HCT116 (cell line): ENCODE results near the gene FNBP1. TPM values are rescaled to one million over a fixed set of nuclear protein-coding genes. Genes with fewer than 3 reads are reported as not detected.

Experiments used
- ATAC-seq: fragments of 200-7000 bp; cut with Tn5 transposase; 2 replicates; pipeline ENCODE4 v1.9.1; 2020; ENCODE audit warnings: mild to moderate bottlenecking, moderate library complexity
- BruUV-seq: library from RNA; stranded (reverse); fragments of 400-500 nt; replicated peaks from 2 replicates; lab custom pipeline; 2021; lab: Mats Ljungman, UMichigan
- CTCF ChIA-PET: fragments of 300-600 bp; sonication (Branson Sonifier 250); formaldehyde crosslinking; loops from one replicate; lab custom pipeline; 2021; ENCODE audit warnings: antibody characterized with exemption; lab: Charles Lee
- POLR2A ChIA-PET: fragments of 300-600, 350-600 bp; sonication (Branson Sonifier 250); formaldehyde crosslinking; loops from one replicate; lab custom pipeline; 2021; ENCODE audit warnings: antibody characterized with exemption; lab: Charles Lee
- RAD21 ChIA-PET, 2 experiments: fragments of 300-600 bp; sonication (Branson Sonifier 250); formaldehyde crosslinking; loops; one replicate each; lab custom pipeline; 2023; ENCODE audit warnings: low total read pairs in 2 of 2; ENCODE audit not compliant: uncharacterized antibody in 2 of 2, unreplicated experiment in 2 of 2, low non-redundant PET in 1 of 2; lab: Charles Lee
- DNase-seq: peaks from one replicate; pipeline ENCODE4 v3.0.0-alpha.2; 2010; ENCODE audit warnings: low read depth, low spot score
- H2AFZ ChIP-seq: fragments of 200-600 bp; shearing (Covaris generic), sonication (generic); 2 replicates; pipeline ENCODE4 v1.6.1; 2017; ENCODE audit warnings: low read depth, mixed run types, mixed read lengths, antibody characterized with exemption, low read length; ENCODE audit not compliant: poor library complexity, severe bottlenecking
- H3K27ac ChIP-seq: 2 replicates; pipeline ENCODE4 v1.5.1; 2012; ENCODE audit warnings: low read depth, low read length
- H3K27me3 ChIP-seq: fragments of 200-600 bp; sonication (generic); 2 replicates; pipeline ENCODE4 v1.6.1; 2016; ENCODE audit warnings: mixed run types, low read length, mixed read lengths; ENCODE audit not compliant: insufficient read depth
- H3K36me3 ChIP-seq, 2 experiments: fragments of 200-500 bp in 1 of 2; fragments of 200-600 bp in 1 of 2; sonication (Bioruptor generic) in 1 of 2; sonication (generic) in 1 of 2; 2 replicates each; pipeline versions ENCODE4 v1.5.1 to v1.6.1; 2014 to 2016; ENCODE audit warnings: low read length in 2 of 2, inconsistent platforms in 1 of 2, mixed read lengths in 1 of 2, mixed run types in 1 of 2; ENCODE audit not compliant: insufficient read depth in 2 of 2, control insufficient read depth in 1 of 2
- H3K4me1 ChIP-seq, 2 experiments: fragments of 200-600 bp in 1 of 2; sonication (generic) in 1 of 2; 2 replicates each; pipeline versions ENCODE4 v1.5.1 to v1.6.1; 2012 to 2017; ENCODE audit warnings: low read length in 2 of 2, inconsistent platforms in 1 of 2, mild to moderate bottlenecking in 1 of 2, mixed read lengths in 1 of 2, mixed run types in 1 of 2, moderate library complexity in 1 of 2; ENCODE audit not compliant: insufficient read depth in 2 of 2, control insufficient read depth in 1 of 2
- H3K4me2 ChIP-seq: fragments of 200-600 bp; sonication (generic); 2 replicates; pipeline ENCODE4 v1.6.1; 2017; ENCODE audit warnings: mixed run types, low read length, mixed read lengths
- H3K4me3 ChIP-seq, 2 experiments: fragments of 200-600 bp in 1 of 2; sonication (generic) in 1 of 2; replicated peaks in 1 of 2; 2 replicates each; pipeline ENCODE4 v1.5.1; 2011 to 2016; ENCODE audit warnings: low read length in 2 of 2, control low read depth in 1 of 2, low read depth in 1 of 2, mild to moderate bottlenecking in 1 of 2, mixed read lengths in 1 of 2, mixed run types in 1 of 2
- H3K79me2 ChIP-seq: fragments of 200-600 bp; sonication (generic); 2 replicates; pipeline ENCODE4 v1.6.1; 2017; ENCODE audit warnings: mild to moderate bottlenecking, mixed run types, low read length, moderate library complexity, mixed read lengths; ENCODE audit not compliant: insufficient read depth
- H3K9ac ChIP-seq: fragments of 200-600 bp; sonication (generic); 2 replicates; pipeline ENCODE4 v1.6.1; 2016; ENCODE audit warnings: low read length, mixed read lengths
- H3K9me2 ChIP-seq: fragments of 200-600 bp; sonication (generic), shearing (Covaris generic); 2 replicates; pipeline ENCODE4 v1.6.1; 2017; ENCODE audit warnings: mixed run types, mild to moderate bottlenecking, moderate library complexity; ENCODE audit not compliant: insufficient read depth
- H3K9me3 ChIP-seq, 2 experiments: fragments of 200-500 bp in 1 of 2; fragments of 200-600 bp in 1 of 2; sonication (Bioruptor generic) in 1 of 2; sonication (generic) in 1 of 2; 2 replicates each; pipeline ENCODE4 v1.6.1; 2014 to 2017; ENCODE audit warnings: low read length in 2 of 2, mixed read lengths in 2 of 2, inconsistent platforms in 1 of 2, low read depth in 1 of 2, mild to moderate bottlenecking in 1 of 2, mixed run types in 1 of 2, moderate library complexity in 1 of 2; ENCODE audit not compliant: control insufficient read depth in 1 of 2, insufficient read depth in 1 of 2
- H4K20me1 ChIP-seq: fragments of 200-600 bp; sonication (generic), shearing (Covaris generic); 2 replicates; pipeline ENCODE4 v1.6.1; 2017; ENCODE audit warnings: mixed run types, mild to moderate bottlenecking, moderate library complexity; ENCODE audit not compliant: insufficient read depth
- EZH2 ChIP-seq: fragments of 200-600 bp; sonication (generic); IDR thresholded peaks from 2 replicates; pipeline ENCODE4 v1.6.1; 2017; ENCODE audit warnings: antibody characterized with exemption, mixed run types
- EZH2phosphoT487 ChIP-seq: fragments of 200-600 bp; IDR thresholded peaks from 2 replicates; pipeline ENCODE4 v1.6.1; 2018; ENCODE audit warnings: antibody characterized with exemption, borderline replicate concordance
- FOSL1 ChIP-seq: IDR thresholded peaks from 2 replicates; pipeline ENCODE4 v1.6.1; 2012; ENCODE audit warnings: low read depth
- JUND ChIP-seq: IDR thresholded peaks from 2 replicates; pipeline ENCODE4 v1.6.1; 2012
- POLR2AphosphoS5 ChIP-seq: IDR thresholded peaks from 2 replicates; pipeline ENCODE4 v1.6.1; 2011; ENCODE audit warnings: mild to moderate bottlenecking, low read depth, low read length, moderate library complexity
- RAD21 ChIP-seq: IDR thresholded peaks from 2 replicates; pipeline ENCODE4 v1.6.1; 2012; ENCODE audit warnings: low read depth, mild to moderate bottlenecking
- SIN3A ChIP-seq: IDR thresholded peaks from 2 replicates; pipeline ENCODE4 v1.6.1; 2012; ENCODE audit warnings: low read depth
- SRF ChIP-seq: IDR thresholded peaks from 2 replicates; pipeline ENCODE4 v1.6.1; 2012; ENCODE audit warnings: low read depth
- YY1 ChIP-seq: IDR thresholded peaks from 2 replicates; pipeline ENCODE4 v1.6.1; 2011; ENCODE audit warnings: low read length, low read depth, moderate library complexity, mild to moderate bottlenecking; ENCODE audit not compliant: insufficient replicate concordance; ENCODE audit errors: extremely low read depth
- ZNF274 ChIP-seq: fragments of 200-500 bp; sonication (Bioruptor generic); IDR thresholded peaks from 2 replicates; pipeline ENCODE4 v1.6.1; 2014; ENCODE audit warnings: mild to moderate bottlenecking, low read depth, low read length, inconsistent platforms
- intact Hi-C: fragments of 100-400 bp; cut with micrococcal nuclease; formaldehyde crosslinking; loops from 2 replicates; pipeline ENCODE4 v1.10.0; 2022
- total RNA-seq: library from RNA; stranded (reverse); gene quantifications from one replicate; pipeline ENCODE4 v1.2.1, GENCODE V29; 2021; ENCODE audit not compliant: unreplicated experiment
- TF ChIP-seq, protein P1 (sequence below), 3 experiments: fragments of 200-600 bp in 1 of 3; sonication (generic) in 1 of 3; IDR thresholded peaks in 2 of 3; conservative IDR thresholded peaks in 1 of 3; 2 replicates each; pipeline ENCODE4 v1.5.1; 2012 to 2017; ENCODE audit warnings: low read depth in 2 of 3, low read length in 2 of 3, antibody characterized with exemption in 1 of 3, borderline replicate concordance in 1 of 3, control low read depth in 1 of 3, mild to moderate bottlenecking in 1 of 3, mixed read lengths in 1 of 3, mixed run types in 1 of 3, moderate library complexity in 1 of 3; ENCODE audit not compliant: insufficient read depth in 1 of 3
- TF ChIP-seq, protein P2 (sequence below): IDR thresholded peaks from 2 replicates; pipeline ENCODE4 v1.6.1; 2012

FNBP1 gene
- total RNA-seq, 1 experiment from 2014 or later: 25.0 TPM

DNA sequence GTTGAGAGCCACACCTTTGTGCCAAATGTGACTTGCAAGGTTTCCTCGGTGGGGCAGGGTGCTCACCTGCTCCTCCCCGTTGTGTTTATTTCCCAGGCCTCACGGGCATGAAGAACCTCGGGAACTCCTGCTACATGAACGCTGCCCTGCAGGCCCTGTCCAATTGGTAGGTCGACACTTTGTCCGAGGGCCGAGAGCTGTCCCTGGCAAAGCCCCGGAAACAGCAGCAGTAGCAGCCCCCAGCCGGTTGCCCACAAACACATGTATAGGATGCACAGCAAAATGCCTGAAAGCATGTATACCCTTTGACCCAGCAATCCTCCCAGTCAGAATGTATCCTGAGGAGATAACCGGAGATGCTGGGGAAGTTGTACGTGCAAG is 181.6 kb downstream of the FNBP1 start:
- TF ChIP-seq POLR2AphosphoS5: no peak
- TF ChIP-seq JUND: no peak
- no peak for TF ChIP-seq ZNF274
- TF ChIP-seq EZH2phosphoT487: no peak
- TF ChIP-seq, protein P1, sequence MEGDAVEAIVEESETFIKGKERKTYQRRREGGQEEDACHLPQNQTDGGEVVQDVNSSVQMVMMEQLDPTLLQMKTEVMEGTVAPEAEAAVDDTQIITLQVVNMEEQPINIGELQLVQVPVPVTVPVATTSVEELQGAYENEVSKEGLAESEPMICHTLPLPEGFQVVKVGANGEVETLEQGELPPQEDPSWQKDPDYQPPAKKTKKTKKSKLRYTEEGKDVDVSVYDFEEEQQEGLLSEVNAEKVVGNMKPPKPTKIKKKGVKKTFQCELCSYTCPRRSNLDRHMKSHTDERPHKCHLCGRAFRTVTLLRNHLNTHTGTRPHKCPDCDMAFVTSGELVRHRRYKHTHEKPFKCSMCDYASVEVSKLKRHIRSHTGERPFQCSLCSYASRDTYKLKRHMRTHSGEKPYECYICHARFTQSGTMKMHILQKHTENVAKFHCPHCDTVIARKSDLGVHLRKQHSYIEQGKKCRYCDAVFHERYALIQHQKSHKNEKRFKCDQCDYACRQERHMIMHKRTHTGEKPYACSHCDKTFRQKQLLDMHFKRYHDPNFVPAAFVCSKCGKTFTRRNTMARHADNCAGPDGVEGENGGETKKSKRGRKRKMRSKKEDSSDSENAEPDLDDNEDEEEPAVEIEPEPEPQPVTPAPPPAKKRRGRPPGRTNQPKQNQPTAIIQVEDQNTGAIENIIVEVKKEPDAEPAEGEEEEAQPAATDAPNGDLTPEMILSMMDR (IDR thresholded peaks at IDR 0.05 in 2 of 3, conservative IDR thresholded peaks at IDR 0.05 in 1 of 3; ENCODE audit: borderline replicate concordance in 1 of 3, insufficient read depth in 1 of 3, low read depth in 2 of 3, low read length in 2 of 3): no peak
- TF ChIP-seq YY1: no peak
- no peak for TF ChIP-seq FOSL1
- TF ChIP-seq SRF: no peak
- no peak for TF ChIP-seq RAD21
- TF ChIP-seq EZH2: no peak
- TF ChIP-seq, protein P2, sequence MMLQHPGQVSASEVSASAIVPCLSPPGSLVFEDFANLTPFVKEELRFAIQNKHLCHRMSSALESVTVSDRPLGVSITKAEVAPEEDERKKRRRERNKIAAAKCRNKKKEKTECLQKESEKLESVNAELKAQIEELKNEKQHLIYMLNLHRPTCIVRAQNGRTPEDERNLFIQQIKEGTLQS: no peak
- TF ChIP-seq SIN3A: no peak
- no peaks in the 10 kb centered on the region for H3K9me2 ChIP-seq
- no peaks in the 10 kb centered on the region for H3K9me3 ChIP-seq
- ChIA-PET CTCF (no interaction called here), POLR2A (interaction anchor here (0.6 kb wide), 1 partner anchor 62 kb away, joined by 3 read pairs; no protein-coding TSS in a partner anchor), RAD21 (interaction anchor here in 1 of 2 experiments (0.6 kb wide), 1 partner anchor 1194 kb away, joined by 3 read pairs; no protein-coding TSS in a partner anchor)
- H3K27ac ChIP-seq: no peak overlapping the region
- no peak overlapping the region for H3K9ac ChIP-seq
- no peaks in the 10 kb centered on the region for H3K4me1 ChIP-seq
- H3K79me2 ChIP-seq: no peaks in the 10 kb centered on the region
- H4K20me1 ChIP-seq: no peaks in the 10 kb centered on the region
- no peaks in the 10 kb centered on the region for H3K36me3 ChIP-seq
- no peak overlapping the region for H2AFZ ChIP-seq
- no peaks in the 10 kb centered on the region for H3K27me3 ChIP-seq
- H3K4me3 ChIP-seq: no peak overlapping the region
- no peak for ATAC-seq
- H3K4me2 ChIP-seq: no peak overlapping the region
- intact Hi-C loops: no loop called here
- BruUV-seq: no TSS peak
- no peak for DNase-seq
